Ascending aorta (tissue), 2 donors: Measurements from ENCODE around the gene ABCC10. TPM values are rescaled to one million over a fixed set of nuclear protein-coding genes. Genes with fewer than 3 reads are reported as not detected.

Experiments used
- DNase-seq, 2 donors: peaks; one replicate each; pipeline ENCODE4 v3.0.0-alpha.2; 2019; ENCODE audit warnings: low spot score in 2 of 2
- H3K27ac ChIP-seq, 2 donors: fragments of 200-600 bp; sonication (generic); one replicate each; pipeline ENCODE4 v1.5.1; 2016 to 2017; ENCODE audit warnings: mild to moderate bottlenecking in 1 of 2
- H3K27me3 ChIP-seq: fragments of 200-600 bp; sonication (generic); one replicate; pipeline ENCODE4 v1.5.1; 2017
- H3K36me3 ChIP-seq, 2 donors: fragments of 200-600 bp; sonication (generic); one replicate each; pipeline ENCODE4 v1.5.1; 2016
- H3K4me1 ChIP-seq, 2 donors: fragments of 200-600 bp; sonication (generic); one replicate each; pipeline ENCODE4 v1.5.1; 2016 to 2017; ENCODE audit warnings: mild to moderate bottlenecking in 1 of 2
- H3K4me3 ChIP-seq, 2 donors: fragments of 200-600 bp; sonication (generic); one replicate each; pipeline ENCODE4 v1.5.1; 2016 to 2017; ENCODE audit warnings: mild to moderate bottlenecking in 1 of 2
- H3K9me3 ChIP-seq, 2 donors: fragments of 200-600 bp; sonication (generic); one replicate each; pipeline ENCODE4 v1.5.1; 2016
- CTCF ChIP-seq, 3 experiments: fragments of 200-600 bp in 2 of 3; fragments of 450-650 bp in 1 of 3; sonication (generic) in 2 of 3; IDR thresholded peaks; one replicate each; pipeline ENCODE4 v1.5.1; 2016 to 2019; ENCODE audit warnings: antibody characterized with exemption in 3 of 3, mild to moderate bottlenecking in 1 of 3, moderate library complexity in 1 of 3
- intact Hi-C: fragments of 100-400 bp; cut with DNase I; formaldehyde crosslinking; loops from one replicate; pipeline ENCODE4 v1.15.1; 2023
- total RNA-seq: library from RNA; depleted of rRNA; stranded (reverse); fragments of >200 nt; gene quantifications from one replicate; pipeline ENCODE4 v1.1.0, GENCODE V29; 2016

Gene ABCC10
- total RNA-seq, 1 donor from 2014 or later = 4.6 TPM

- no peak overlapping the region for H3K4me3 ChIP-seq
- no peak for TF ChIP-seq CTCF (IDR thresholded peaks at IDR 0.05)
- H3K4me1 ChIP-seq = peaks cover 7 to 19% of the 10 kb centered on the region in 2 donors
- no peak for DNase-seq
- intact Hi-C loops = no loop called here
- no peak overlapping the region for H3K27ac ChIP-seq
- peaks cover 41 to 62% of the 10 kb centered on the region in 2 donors for H3K36me3 ChIP-seq
- no peaks in the 10 kb centered on the region for H3K27me3 ChIP-seq
- no peaks in the 10 kb centered on the region for H3K9me3 ChIP-seq
Measured at GRCh38 chr6:43499028-43499815, 71.9 kb downstream of the ABCC10 start.

Other genes with a start within 250 kb of the ABCC10 start
- 36.1 TPM for gene CUL9, start 245.3 kb upstream of the ABCC10 start, total RNA-seq
- gene DNPH1, start 198.1 kb upstream of the ABCC10 start, total RNA-seq = 39.1 TPM
- not detected for gene TTBK1, start 184.1 kb upstream of the ABCC10 start, total RNA-seq
- gene SLC22A7, start 129.3 kb upstream of the ABCC10 start, total RNA-seq = 1.8 TPM
- not detected for gene CRIP3, start 118.7 kb upstream of the ABCC10 start, total RNA-seq
- gene ZNF318, start 57.9 kb upstream of the ABCC10 start, total RNA-seq = 4.4 TPM
- gene DLK2, start 28.0 kb downstream of the ABCC10 start, total RNA-seq = not detected
- gene TJAP1, start 50.0 kb downstream of the ABCC10 start, total RNA-seq = 71.6 TPM
- not detected for gene LRRC73, start 82.8 kb downstream of the ABCC10 start, total RNA-seq
- gene YIPF3, start 89.4 kb downstream of the ABCC10 start, total RNA-seq = 71.4 TPM
- 51.5 TPM for gene POLR1C, start 89.5 kb downstream of the ABCC10 start, total RNA-seq
- 21.4 TPM for gene XPO5, start 148.5 kb downstream of the ABCC10 start, total RNA-seq
- gene POLH, start 148.6 kb downstream of the ABCC10 start, total RNA-seq = 4.3 TPM
- gene GTPBP2, start 201.7 kb downstream of the ABCC10 start, total RNA-seq = 30.7 TPM
- 15.0 TPM for gene MAD2L1BP, start 208.3 kb downstream of the ABCC10 start, total RNA-seq
- gene RSPH9, start 217.5 kb downstream of the ABCC10 start, total RNA-seq = not detected